HL-60 (cell line): ENCODE results near the gene EIF2S3B.
"Not testable (repeated sequence)": the region's sequence is repeated elsewhere in the genome, so short reads cannot be mapped to it uniquely, and the experiment has no call there.

Experiments
- DNase-seq, 2 experiments: peaks; one replicate each; pipeline ENCODE4 v3.0.0-alpha.2; 2010 to 2020; ENCODE audit warnings: low read depth in 1 of 2, low spot score in 1 of 2
- H3K27ac ChIP-seq: fragments of 250-450 bp; sonication (Bioruptor Pico); replicated peaks from 2 replicates; pipeline ENCODE4 v1.5.1; 2020; ENCODE audit warnings: mild to moderate bottlenecking, moderate library complexity
- H3K27me3 ChIP-seq: fragments of 250-450 bp; sonication (Bioruptor Pico); 2 replicates; pipeline ENCODE4 v1.5.1; 2021; ENCODE audit warnings: mild to moderate bottlenecking, moderate library complexity; ENCODE audit not compliant: insufficient read depth, poor library complexity, severe bottlenecking
- H3K4me3 ChIP-seq: replicated peaks from 2 replicates; pipeline ENCODE4 v1.5.1; 2011; ENCODE audit warnings: mild to moderate bottlenecking, control low read depth, low read length; ENCODE audit not compliant: insufficient read depth
- CTCF ChIP-seq: IDR thresholded peaks from one replicate; pipeline ENCODE4 v1.5.1; 2011; ENCODE audit warnings: low read length, control low read depth, inconsistent platforms; ENCODE audit not compliant: insufficient read depth
- GABPA ChIP-seq: IDR thresholded peaks from 2 replicates; pipeline ENCODE4 v1.6.1; 2012; ENCODE audit warnings: low read depth
- POLR2AphosphoS5 ChIP-seq: IDR thresholded peaks from 2 replicates; pipeline ENCODE4 v1.6.1; 2012; ENCODE audit warnings: low read depth
- SPI1 ChIP-seq: IDR thresholded peaks from 2 replicates; pipeline ENCODE4 v1.6.1; 2012; ENCODE audit warnings: low read depth, mild to moderate bottlenecking, borderline replicate concordance
- TF ChIP-seq, protein P1 (sequence below): IDR thresholded peaks from 2 replicates; pipeline ENCODE4 v1.6.1; 2012; ENCODE audit warnings: low read depth; ENCODE audit not compliant: insufficient replicate concordance

Gene EIF2S3B

GRCh38 chr12:10466311-10466710 lies 39.4 kb upstream of the EIF2S3B start:
- no peak for DNase-seq
- no peak overlapping the region for H3K27ac ChIP-seq
- no peak overlapping the region for H3K4me3 ChIP-seq
- TF ChIP-seq POLR2AphosphoS5: no peak
- TF ChIP-seq, protein P1, sequence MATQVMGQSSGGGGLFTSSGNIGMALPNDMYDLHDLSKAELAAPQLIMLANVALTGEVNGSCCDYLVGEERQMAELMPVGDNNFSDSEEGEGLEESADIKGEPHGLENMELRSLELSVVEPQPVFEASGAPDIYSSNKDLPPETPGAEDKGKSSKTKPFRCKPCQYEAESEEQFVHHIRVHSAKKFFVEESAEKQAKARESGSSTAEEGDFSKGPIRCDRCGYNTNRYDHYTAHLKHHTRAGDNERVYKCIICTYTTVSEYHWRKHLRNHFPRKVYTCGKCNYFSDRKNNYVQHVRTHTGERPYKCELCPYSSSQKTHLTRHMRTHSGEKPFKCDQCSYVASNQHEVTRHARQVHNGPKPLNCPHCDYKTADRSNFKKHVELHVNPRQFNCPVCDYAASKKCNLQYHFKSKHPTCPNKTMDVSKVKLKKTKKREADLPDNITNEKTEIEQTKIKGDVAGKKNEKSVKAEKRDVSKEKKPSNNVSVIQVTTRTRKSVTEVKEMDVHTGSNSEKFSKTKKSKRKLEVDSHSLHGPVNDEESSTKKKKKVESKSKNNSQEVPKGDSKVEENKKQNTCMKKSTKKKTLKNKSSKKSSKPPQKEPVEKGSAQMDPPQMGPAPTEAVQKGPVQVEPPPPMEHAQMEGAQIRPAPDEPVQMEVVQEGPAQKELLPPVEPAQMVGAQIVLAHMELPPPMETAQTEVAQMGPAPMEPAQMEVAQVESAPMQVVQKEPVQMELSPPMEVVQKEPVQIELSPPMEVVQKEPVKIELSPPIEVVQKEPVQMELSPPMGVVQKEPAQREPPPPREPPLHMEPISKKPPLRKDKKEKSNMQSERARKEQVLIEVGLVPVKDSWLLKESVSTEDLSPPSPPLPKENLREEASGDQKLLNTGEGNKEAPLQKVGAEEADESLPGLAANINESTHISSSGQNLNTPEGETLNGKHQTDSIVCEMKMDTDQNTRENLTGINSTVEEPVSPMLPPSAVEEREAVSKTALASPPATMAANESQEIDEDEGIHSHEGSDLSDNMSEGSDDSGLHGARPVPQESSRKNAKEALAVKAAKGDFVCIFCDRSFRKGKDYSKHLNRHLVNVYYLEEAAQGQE: no peak
- no peak for TF ChIP-seq SPI1
- TF ChIP-seq GABPA: no peak
- TF ChIP-seq CTCF: no peak
- no peaks in the 10 kb centered on the region for H3K27me3 ChIP-seq

DNA sequence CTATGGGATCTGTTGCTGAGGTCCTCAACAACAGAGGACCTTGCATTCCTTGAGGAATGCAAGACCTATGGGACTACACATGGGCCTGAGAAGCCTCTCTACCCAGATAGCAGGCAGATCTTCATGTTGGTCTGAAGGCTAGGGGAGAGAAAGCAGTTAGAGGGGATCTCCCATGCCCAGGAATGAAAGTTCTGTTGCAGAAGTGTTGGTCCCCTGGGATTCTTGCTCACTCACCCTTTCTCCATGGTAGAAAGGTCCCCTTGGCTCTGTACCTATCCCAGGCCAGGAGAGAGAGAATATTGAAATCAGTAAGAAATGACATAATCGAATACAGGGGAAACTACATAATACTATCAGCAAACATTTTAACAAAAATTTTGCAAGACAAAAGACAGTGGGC lies 36.0 kb upstream of the EIF2S3B start:
- H3K4me3 ChIP-seq: no peak overlapping the region
- TF ChIP-seq, protein P1: no peak
- TF ChIP-seq GABPA: no peak
- TF ChIP-seq SPI1: no peak
- no peak for TF ChIP-seq POLR2AphosphoS5
- no peak for TF ChIP-seq CTCF

GRCh38 chr12:10472808-10473207 lies 32.9 kb upstream of the EIF2S3B start:
- not testable (repeated sequence) for H3K4me3 ChIP-seq, DNase-seq, H3K27me3 ChIP-seq, H3K27ac ChIP-seq

More for the DNA sequence above, 36.0 kb upstream of the EIF2S3B start:
- no peak for DNase-seq
- H3K27ac ChIP-seq: no peak overlapping the region
- H3K27me3 ChIP-seq: no peaks in the 10 kb centered on the region

DNA sequence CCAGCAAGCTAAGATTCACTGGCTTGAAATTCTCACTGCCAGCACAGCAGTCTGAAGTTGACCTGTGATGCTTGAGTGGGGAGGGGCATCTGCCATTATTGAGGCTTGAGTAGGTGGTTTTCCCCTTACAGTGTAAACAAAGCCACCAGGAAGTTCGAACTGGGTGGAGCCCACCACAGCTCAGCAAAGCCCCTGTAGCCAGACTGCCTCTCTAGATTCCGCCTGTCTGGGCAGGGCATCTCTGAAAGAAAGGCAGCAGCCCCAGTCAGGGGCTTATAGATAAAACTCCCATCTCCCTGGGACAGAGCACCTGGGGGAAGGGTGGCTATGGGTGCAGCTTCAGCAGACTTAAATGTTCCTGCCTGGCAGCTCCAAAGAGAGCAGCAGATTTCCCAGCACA lies 23.8 kb upstream of the EIF2S3B start:
- not testable (repeated sequence) for H3K4me3 ChIP-seq, DNase-seq, H3K27ac ChIP-seq, H3K27me3 ChIP-seq

DNA sequence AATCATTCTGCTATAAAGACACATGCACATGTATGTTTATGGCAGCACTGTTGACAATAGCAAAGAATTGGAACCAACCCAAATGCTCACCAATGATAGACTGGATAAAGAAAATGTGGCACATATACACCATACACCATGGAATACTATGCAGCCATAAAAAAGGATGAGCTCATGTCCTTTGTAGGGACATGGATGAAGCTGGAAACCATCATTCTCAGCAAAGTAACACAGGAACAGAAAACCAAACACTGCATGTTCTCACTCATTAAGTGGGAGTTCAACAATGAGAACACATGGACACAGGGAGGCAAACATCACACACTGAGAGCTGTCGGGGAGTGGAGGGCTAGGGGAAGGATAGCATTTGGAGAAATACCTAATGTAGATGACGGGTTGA lies 18.4 kb upstream of the EIF2S3B start:
- not testable (repeated sequence) for DNase-seq, H3K4me3 ChIP-seq, H3K27me3 ChIP-seq, H3K27ac ChIP-seq

- Histone ChIP-seq H3K4me3 (no peak overlapping the region), H3K27ac (no peak overlapping the region), H3K27me3 (no peaks in the 10 kb centered on the region)
- no peak for DNase-seq
- no peak for TF ChIP-seq POLR2AphosphoS5
- no peak for TF ChIP-seq GABPA
- TF ChIP-seq CTCF: no peak
- no peak for TF ChIP-seq SPI1
- TF ChIP-seq, protein P1: no peak
Measured at GRCh38 chr12:10491766-10492165, 13.9 kb upstream of the EIF2S3B start.
